CD4-positive, alpha-beta memory T cell (primary cell): ENCODE data around the gene LRRC52. TPM values are rescaled to one million over a fixed set of nuclear protein-coding genes. Genes with fewer than 3 reads are reported as not detected.
"Not testable (repeated sequence)": the region's sequence is repeated elsewhere in the genome, so short reads cannot be mapped to it uniquely, and the experiment has no call there.

Source experiments
- CTCF ChIA-PET: fragments of 350-600 bp; sonication (Branson Sonifier 250); formaldehyde crosslinking; loops from one replicate; lab custom pipeline; 2021; ENCODE audit warnings: inconsistent platforms; ENCODE audit not compliant: partially characterized antibody; lab: Charles Lee
- POLR2A ChIA-PET: fragments of 350-600 bp; sonication (Branson Sonifier 250); formaldehyde crosslinking; loops from one replicate; lab custom pipeline; 2021; ENCODE audit not compliant: partially characterized antibody; lab: Charles Lee
- DNase-seq, 5 donors: peaks; one replicate each; pipeline versions ENCODE4 v3.0.0 to v3.0.0-alpha.2; 2020 to 2022; ENCODE audit warnings: mixed read lengths in 1 of 5
- H3K27ac ChIP-seq: one replicate; pipeline ENCODE4 v1.7.0; 2013; ENCODE audit warnings: low read depth, low read length
- H3K27me3 ChIP-seq: 2 replicates; pipeline ENCODE4 v1.7.0; 2013; ENCODE audit warnings: mild to moderate bottlenecking, low read length, moderate library complexity; ENCODE audit not compliant: insufficient read depth
- H3K36me3 ChIP-seq: 2 replicates; pipeline ENCODE4 v1.7.0; 2013; ENCODE audit warnings: mild to moderate bottlenecking, low read length, moderate library complexity; ENCODE audit not compliant: insufficient read depth
- H3K4me1 ChIP-seq: 2 replicates; pipeline ENCODE4 v1.7.0; 2013; ENCODE audit warnings: mild to moderate bottlenecking, low read length, moderate library complexity; ENCODE audit not compliant: insufficient read depth
- H3K4me3 ChIP-seq, 2 donors: one replicate each; pipeline ENCODE4 v1.7.0; 2013; ENCODE audit warnings: low read length in 2 of 2, mild to moderate bottlenecking in 1 of 2
- H3K9me3 ChIP-seq, 2 donors: one replicate each; pipeline ENCODE4 v1.7.0; 2013; ENCODE audit warnings: low read length in 2 of 2, control low read depth in 1 of 2; ENCODE audit not compliant: control insufficient read depth in 1 of 2
- H3K27ac Mint-ChIP-seq, 7 donors: one replicate each; pipeline ENCODE4 v1.8.0; 2020 to 2021; ENCODE audit warnings: mixed read lengths in 7 of 7, mild to moderate bottlenecking in 6 of 7, inconsistent platforms in 3 of 7, moderate library complexity in 3 of 7
- H3K27me3 Mint-ChIP-seq, 2 donors: one replicate each; pipeline ENCODE4 v1.8.0; 2020 to 2021; ENCODE audit warnings: mixed read lengths in 2 of 2
- H3K36me3 Mint-ChIP-seq, 2 donors: one replicate each; pipeline ENCODE4 v1.8.0; 2020 to 2021; ENCODE audit warnings: mixed read lengths in 2 of 2, inconsistent platforms in 1 of 2, mild to moderate bottlenecking in 1 of 2
- H3K4me1 Mint-ChIP-seq, 4 donors: one replicate each; pipeline ENCODE4 v1.8.0; 2020 to 2021; ENCODE audit warnings: mixed read lengths in 4 of 4, mild to moderate bottlenecking in 1 of 4
- H3K4me3 Mint-ChIP-seq, 8 donors: one replicate each; pipeline ENCODE4 v1.8.0; 2020 to 2021; ENCODE audit warnings: mixed read lengths in 8 of 8, mild to moderate bottlenecking in 7 of 8, moderate library complexity in 6 of 8, inconsistent platforms in 3 of 8
- H3K9me3 Mint-ChIP-seq, 8 donors: one replicate each; pipeline ENCODE4 v1.8.0; 2020 to 2021; ENCODE audit warnings: mixed read lengths in 8 of 8, mild to moderate bottlenecking in 5 of 8, inconsistent platforms in 3 of 8, moderate library complexity in 1 of 8
- intact Hi-C: fragments of 100-400 bp; cut with micrococcal nuclease; formaldehyde crosslinking; loops from one replicate; pipeline ENCODE4 v1.15.1; 2023
- polyA plus RNA-seq, 2 donors: library from polyadenylated mRNA; unstranded; fragments of 300-500 nt; fragmentation: Illumina TruSeq; gene quantifications; one replicate each; pipeline ENCODE4 v1.2.3, GENCODE V29; 2021
- total RNA-seq, 2 experiments: library from RNA; stranded (reverse); gene quantifications; one replicate each; pipeline ENCODE4 v1.2.3, GENCODE V29; 2021

Gene LRRC52
- total and polyA plus RNA-seq, 4 experiments from 2014 or later, result not detected

DNA sequence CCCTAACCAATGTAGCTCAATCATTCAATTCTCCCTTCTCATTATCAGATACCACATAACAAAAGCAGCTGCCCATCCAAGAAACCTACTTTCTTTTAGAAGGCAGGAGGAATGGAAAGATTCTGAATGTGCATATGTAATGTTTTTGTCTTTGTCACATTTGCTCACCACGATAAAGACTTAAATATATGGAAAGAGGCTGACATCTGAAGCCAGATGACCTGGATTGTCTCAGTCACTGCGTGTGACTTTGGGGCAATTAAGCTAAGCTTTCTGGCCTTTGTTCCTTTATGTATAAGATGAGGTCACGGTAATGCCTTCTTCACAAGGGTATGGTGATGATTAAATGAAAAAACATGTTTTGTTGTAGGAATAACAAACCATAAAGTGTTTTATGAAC lies 42.6 kb downstream of the LRRC52 start:
- H3K27me3 Mint-ChIP-seq, result peaks cover 20 to 39% of the 10 kb centered on the region in 2 donors
- H3K9me3 Mint-ChIP-seq, result no peaks in the 10 kb centered on the region
- intact Hi-C loops, result no loop called here
- H3K27ac ChIP-seq, result no peak overlapping the region
- no peak for DNase-seq
- no peak overlapping the region for H3K4me3 ChIP-seq
- no peaks in the 10 kb centered on the region for H3K27me3 ChIP-seq
- H3K27ac Mint-ChIP-seq, result peak overlapping the region in 1 of 7 donors; percentile 2
- CTCF ChIA-PET, result interaction anchor here (1.0 to 3.5 kb wide), 7 partner anchors 15 to 343 kb away, joined by 3 to 29 read pairs (median 3); no protein-coding TSS in a partner anchor
- H3K36me3 ChIP-seq, result no peaks in the 10 kb centered on the region
- H3K9me3 ChIP-seq, result no peaks in the 10 kb centered on the region
- H3K4me1 Mint-ChIP-seq, result no peaks in the 10 kb centered on the region
- no peak overlapping the region for H3K4me3 Mint-ChIP-seq
- H3K36me3 Mint-ChIP-seq, result no peaks in the 10 kb centered on the region
- POLR2A ChIA-PET, result no interaction called here
- no peaks in the 10 kb centered on the region for H3K4me1 ChIP-seq

DNA sequence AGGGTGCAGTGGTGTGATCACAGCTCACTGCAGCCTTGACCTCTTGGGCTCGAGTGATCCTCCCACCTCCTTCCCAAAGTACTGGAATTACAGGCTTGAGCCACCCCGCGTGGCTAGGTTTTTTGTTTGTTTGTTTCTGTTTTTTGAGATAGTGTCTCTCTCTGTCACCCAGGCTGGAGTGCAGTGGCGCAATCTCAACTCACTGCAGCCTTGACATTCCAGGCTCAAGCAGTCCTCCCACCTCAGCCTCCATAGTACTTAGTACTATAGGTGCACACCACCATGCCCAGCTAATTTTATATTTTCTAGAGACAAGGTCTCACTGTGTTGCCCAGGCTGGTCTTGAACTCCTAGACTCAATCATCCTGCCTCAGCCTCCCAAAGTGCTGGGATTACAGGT lies 47.6 kb downstream of the LRRC52 start:
- H3K9me3 ChIP-seq, H3K27ac ChIP-seq, H3K4me1 ChIP-seq, H3K4me1 Mint-ChIP-seq, intact Hi-C loops, H3K4me3 Mint-ChIP-seq, DNase-seq, H3K27ac Mint-ChIP-seq, H3K4me3 ChIP-seq, H3K36me3 Mint-ChIP-seq, H3K9me3 Mint-ChIP-seq, H3K36me3 ChIP-seq: not testable (repeated sequence)
- peaks cover 27 to 45% of the 10 kb centered on the region in 2 donors for H3K27me3 Mint-ChIP-seq
- peaks cover 27% of the 10 kb centered on the region for H3K27me3 ChIP-seq
- ChIA-PET CTCF (interaction anchor here (1.0 to 12.9 kb wide), 12 partner anchors 10 to 445 kb away, joined by 3 to 275 read pairs (median 8); no protein-coding TSS in a partner anchor), POLR2A (interaction anchor here (1.9 to 4.4 kb wide), 2 partner anchors 193 to 199 kb away, joined by 7 to 33 read pairs; no protein-coding TSS in a partner anchor)

DNA sequence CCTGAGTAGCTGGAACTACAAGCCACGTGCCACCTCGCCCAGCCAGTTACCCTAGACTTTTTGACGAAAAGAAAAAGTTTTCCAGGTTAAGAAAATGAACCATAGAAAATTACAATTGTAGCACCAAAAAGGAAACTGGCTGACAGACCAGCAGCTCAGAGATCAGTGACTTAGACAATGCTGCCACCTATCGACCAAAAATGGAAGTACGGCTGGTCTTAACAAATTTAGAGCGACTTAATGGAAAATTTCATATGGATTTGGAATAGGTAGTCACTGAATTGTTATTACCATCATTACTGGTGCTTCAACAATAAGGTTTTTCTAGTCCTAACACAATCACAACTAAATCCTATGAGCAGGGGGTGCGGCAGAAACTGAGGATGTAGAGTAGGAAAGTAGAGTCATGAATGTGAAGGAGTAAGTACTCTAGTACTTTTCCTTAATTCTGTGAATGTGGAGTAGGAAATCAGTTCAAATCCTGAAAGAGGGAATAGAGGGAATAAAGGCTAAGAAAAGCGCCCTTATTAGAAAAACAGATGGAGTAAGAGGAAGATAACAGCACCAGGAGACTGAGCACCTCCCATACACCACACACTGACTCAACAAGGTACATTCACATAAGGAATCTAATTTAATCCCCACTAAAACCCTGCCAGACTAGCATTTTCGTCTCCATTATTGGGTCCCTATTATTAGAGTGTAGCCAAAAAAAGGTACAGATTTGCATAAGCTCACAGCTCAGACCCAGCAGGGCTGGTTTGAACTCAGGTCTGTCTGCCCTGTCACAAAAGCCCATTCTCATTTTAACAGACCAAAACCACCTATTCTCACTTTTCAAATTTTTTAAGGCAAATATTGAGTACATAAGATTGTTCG lies 49.4 kb downstream of the LRRC52 start:
- H3K36me3 ChIP-seq, result no peaks in the 10 kb centered on the region
- no peaks in the 10 kb centered on the region for H3K9me3 Mint-ChIP-seq
- ChIA-PET CTCF (interaction anchor here (0.6 to 12.9 kb wide), 22 partner anchors 8 to 478 kb away, joined by 3 to 275 read pairs (median 6); no protein-coding TSS in a partner anchor), POLR2A (interaction anchor here (1.0 to 4.4 kb wide), 4 partner anchors 105 to 226 kb away, joined by 3 to 33 read pairs (median 5); partner anchors contain the start of gene ALDH9A1)
- H3K27ac Mint-ChIP-seq, result peak overlapping the region in 2 of 7 donors; percentile 26 to 39
- peaks cover 14 to 21% (median 17%) of the 10 kb centered on the region in 4 donors for H3K4me1 Mint-ChIP-seq
- peaks cover 19% of the 10 kb centered on the region for H3K4me1 ChIP-seq
- peak; percentile 64 to 74 (median 72) for DNase-seq
- no peak overlapping the region for H3K27ac ChIP-seq
- no peaks in the 10 kb centered on the region for H3K36me3 Mint-ChIP-seq
- H3K27me3 Mint-ChIP-seq, result peaks cover 28 to 51% of the 10 kb centered on the region in 2 donors
- peak overlapping the region in 1 of 8 donors; percentile 26 for H3K4me3 Mint-ChIP-seq
- no peak overlapping the region for H3K4me3 ChIP-seq
- intact Hi-C loops, result loop anchor here (1.0 kb wide), 2 partner anchors 200 to 226 kb away; no protein-coding TSS in a partner anchor
- H3K27me3 ChIP-seq, result peaks cover 31% of the 10 kb centered on the region
- no peaks in the 10 kb centered on the region for H3K9me3 ChIP-seq

DNA sequence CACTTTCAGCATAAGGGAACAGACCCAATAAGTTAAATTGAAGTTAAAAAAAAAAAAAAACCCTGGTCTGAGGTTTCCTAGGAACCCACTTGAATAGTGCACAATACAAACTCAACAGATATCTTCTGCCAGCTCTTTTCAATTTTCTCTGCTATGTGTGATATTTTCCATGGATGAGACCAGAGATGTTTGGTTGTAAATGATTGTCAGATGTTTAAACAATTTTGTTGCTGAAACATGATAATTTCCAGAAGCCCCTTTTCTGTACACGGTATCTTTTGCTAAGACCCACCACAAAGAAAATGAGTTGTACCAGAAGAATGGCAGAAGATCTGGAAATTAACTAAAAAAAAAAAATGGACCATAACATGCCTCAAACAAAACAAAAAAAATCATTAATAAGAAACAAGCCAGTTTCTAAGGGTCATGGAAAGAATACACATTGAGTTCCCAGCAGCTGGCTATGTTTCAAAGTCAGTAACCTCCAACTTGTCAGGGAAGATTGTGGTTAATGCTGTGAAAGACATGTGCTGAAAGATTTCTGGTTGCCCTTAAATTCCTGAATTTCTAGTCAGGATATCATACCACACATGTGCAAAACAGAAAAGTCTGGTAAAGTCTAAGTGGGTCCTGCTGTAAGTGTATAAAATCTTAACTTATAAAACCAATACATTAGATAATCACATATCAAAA lies 51.6 kb downstream of the LRRC52 start:
- intact Hi-C loops, result no loop called here
- Mint-ChIP-seq H3K27ac (no peak overlapping the region), H3K36me3 (no peaks in the 10 kb centered on the region), H3K4me1 (peaks cover 19 to 29% (median 23%) of the 10 kb centered on the region in 4 donors), H3K9me3 (no peaks in the 10 kb centered on the region), H3K4me3 (no peak overlapping the region), H3K27me3 (peaks cover 24 to 38% of the 10 kb centered on the region in 2 donors)
- Histone ChIP-seq H3K36me3 (no peaks in the 10 kb centered on the region), H3K27ac (no peak overlapping the region), H3K9me3 (no peaks in the 10 kb centered on the region), H3K4me1 (peaks cover 26% of the 10 kb centered on the region), H3K4me3 (no peak overlapping the region), H3K27me3 (peaks cover 31% of the 10 kb centered on the region)
- no peak for DNase-seq
- ChIA-PET CTCF (interaction anchor here (1.1 to 13.3 kb wide), 5 partner anchors 201 to 334 kb away, joined by 3 to 321 read pairs (median 115); no protein-coding TSS in a partner anchor), POLR2A (interaction anchor here (0.6 to 4.4 kb wide), 3 partner anchors 56 to 203 kb away, joined by 3 to 33 read pairs (median 5); no protein-coding TSS in a partner anchor)

DNA sequence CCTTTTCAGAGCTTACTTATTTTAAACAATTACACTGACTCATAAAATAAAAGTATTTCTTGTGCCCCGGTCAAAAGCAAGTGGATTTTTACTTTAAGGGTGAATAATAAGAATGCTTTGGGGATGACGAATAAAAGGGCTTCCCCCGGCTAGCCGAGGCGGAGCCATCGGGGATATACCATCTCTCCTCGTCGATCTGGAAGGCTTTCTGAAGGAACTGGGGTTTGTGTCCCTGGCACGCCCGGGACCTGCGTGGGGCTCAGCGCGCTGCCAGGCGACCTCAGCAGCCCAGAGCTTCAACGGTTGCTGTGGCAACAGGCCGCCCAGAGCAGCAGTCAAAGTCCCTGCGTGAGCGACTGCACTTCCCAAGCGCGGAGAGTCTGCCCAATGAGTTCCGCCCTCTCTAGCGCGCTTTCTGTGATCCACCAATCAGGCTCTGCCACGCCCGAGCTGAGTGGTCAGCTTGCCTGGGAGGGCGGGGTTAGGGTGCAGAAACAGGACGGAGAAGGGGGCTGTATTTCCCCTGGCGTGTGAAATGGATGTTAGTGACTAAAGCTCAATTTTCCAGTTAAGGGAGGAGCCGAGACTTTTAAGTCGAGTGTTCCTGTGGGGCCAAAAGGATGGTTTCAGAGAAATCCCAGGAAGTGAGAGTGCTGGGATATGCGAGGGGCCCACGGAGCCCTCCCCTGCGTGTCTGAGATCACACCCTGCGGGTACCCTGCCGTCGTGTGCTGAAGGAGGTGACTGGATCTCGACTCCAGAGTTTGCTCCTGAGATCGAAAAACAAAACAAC lies 54.3 kb downstream of the LRRC52 start:
- peaks cover 18% of the 10 kb centered on the region for H3K4me1 ChIP-seq
- Mint-ChIP-seq H3K27me3 (peaks cover 17 to 30% of the 10 kb centered on the region in 2 donors), H3K4me1 (peaks cover 18 to 30% (median 24%) of the 10 kb centered on the region in 4 donors), H3K9me3 (no peaks in the 10 kb centered on the region), H3K4me3 (peak overlapping the region; percentile 88 to 92 (median 90)), H3K27ac (peak overlapping the region; percentile 80 to 95 (median 91)), H3K36me3 (no peaks in the 10 kb centered on the region)
- H3K36me3 ChIP-seq, result no peaks in the 10 kb centered on the region
- DNase-seq, result peak; percentile 84 to 91 (median 86)
- CTCF ChIA-PET, result interaction anchor here (0.9 to 13.3 kb wide), 9 partner anchors 14 to 326 kb away, joined by 3 to 321 read pairs (median 19); partner anchors contain the start of gene ALDH9A1
- peak overlapping the region; percentile 59 to 71 for H3K4me3 ChIP-seq
- intact Hi-C loops, result loop anchor here (1.0 to 2.0 kb wide), 2 partner anchors 33 to 101 kb away; partner anchors contain the start of genes ALDH9A1 and MGST3
- H3K27ac ChIP-seq, result peak overlapping the region; percentile 7
- POLR2A ChIA-PET, result interaction anchor here (0.6 to 2.3 kb wide), 7 partner anchors 32 to 891 kb away, joined by 3 to 15 read pairs (median 4); partner anchors contain the start of genes ALDH9A1 and TMCO1
- H3K9me3 ChIP-seq, result no peaks in the 10 kb centered on the region
- H3K27me3 ChIP-seq, result peaks cover 22% of the 10 kb centered on the region

DNA sequence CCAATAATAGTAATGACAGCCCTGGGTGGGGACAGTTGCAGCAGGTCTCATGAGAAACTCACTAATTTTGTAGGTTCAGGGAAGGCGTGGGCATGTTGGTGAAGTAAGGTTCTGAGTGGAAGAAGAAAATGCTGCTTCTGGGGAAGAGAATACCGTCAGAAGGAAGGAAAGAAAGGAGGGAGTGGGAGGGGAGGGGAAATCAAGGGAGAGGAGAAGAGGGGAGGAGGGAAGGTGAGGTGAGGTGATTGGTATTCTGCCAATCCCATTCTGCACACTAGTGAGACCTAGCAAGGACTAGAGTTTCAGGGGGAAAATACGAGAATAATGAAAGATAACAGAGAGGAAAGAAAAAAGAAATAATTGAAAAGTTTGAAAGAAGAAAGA lies 54.9 kb downstream of the LRRC52 start:
- POLR2A ChIA-PET, result interaction anchor here (1.3 to 2.3 kb wide), 5 partner anchors 99 to 891 kb away, joined by 3 to 15 read pairs (median 4); partner anchors contain the start of gene TMCO1
- H3K36me3 ChIP-seq, result no peaks in the 10 kb centered on the region
- H3K27me3 ChIP-seq, result peaks cover 17% of the 10 kb centered on the region
- H3K9me3 Mint-ChIP-seq, result no peaks in the 10 kb centered on the region
- peak overlapping the region; percentile 7 for H3K27ac ChIP-seq
- H3K9me3 ChIP-seq, result no peaks in the 10 kb centered on the region
- peaks cover 18 to 28% (median 23%) of the 10 kb centered on the region in 4 donors for H3K4me1 Mint-ChIP-seq
- H3K4me3 ChIP-seq, result peak overlapping the region; percentile 59 to 71
- no peak for DNase-seq
- intact Hi-C loops, result loop anchor here (1.0 to 2.0 kb wide), 2 partner anchors 33 to 100 kb away; partner anchors contain the start of genes ALDH9A1 and MGST3
- H3K4me1 ChIP-seq, result peaks cover 16% of the 10 kb centered on the region
- CTCF ChIA-PET, result interaction anchor here (0.9 to 13.3 kb wide), 10 partner anchors 10 to 326 kb away, joined by 3 to 321 read pairs (median 12); partner anchors contain the start of gene ALDH9A1
- H3K36me3 Mint-ChIP-seq, result no peaks in the 10 kb centered on the region
- peaks cover 13 to 26% of the 10 kb centered on the region in 2 donors for H3K27me3 Mint-ChIP-seq
- H3K4me3 Mint-ChIP-seq, result peak overlapping the region; percentile 88 to 92 (median 90)
- peak overlapping the region; percentile 61 to 95 (median 91) for H3K27ac Mint-ChIP-seq
